Activated T-helper 1 cell treated with anti-CD3 and anti-CD28 coated beads, Interleukin-2, amount 50 U/mL, for 16 hours (primary cell): ENCODE results near the gene CD52.

Source experiments
- DNase-seq, 2 donors: peaks; one replicate each; pipeline ENCODE4 v3.0.0-alpha.2; 2020; ENCODE audit warnings: low read depth in 1 of 2, low spot score in 1 of 2

Gene CD52

GRCh38 chr1:26317612-26318337 lies at the start of gene CD52:
CD52 (plus strand) TSS chr1:26317958; CDS start chr1:26318018, 60 bp downstream.
- DNase-seq = peak; percentile 52 to 53

- no peak for DNase-seq
Measured at GRCh38 chr1:26268290-26269197, 49.2 kb upstream of the CD52 start.

- no peak for DNase-seq
Measured at GRCh38 chr1:26269198-26269550, 48.6 kb upstream of the CD52 start.

GRCh38 chr1:26274801-26275425 lies 42.8 kb upstream of the CD52 start:
- DNase-seq = no peak

- peak; percentile 52 to 63 for DNase-seq
Measured at GRCh38 chr1:26275580-26276431, 42.0 kb upstream of the CD52 start.

GRCh38 chr1:26276432-26276838 lies 41.3 kb upstream of the CD52 start:
- no peak for DNase-seq

GRCh38 chr1:26277261-26277661 lies 40.5 kb upstream of the CD52 start:
- DNase-seq = no peak

- DNase-seq = no peak
Measured at GRCh38 chr1:26277719-26278118, 40.0 kb upstream of the CD52 start.

GRCh38 chr1:26278303-26278702 lies 39.5 kb upstream of the CD52 start:
- no peak for DNase-seq

- no peak for DNase-seq
Measured at GRCh38 chr1:26278724-26279455, 38.9 kb upstream of the CD52 start.

- DNase-seq = peak; percentile 69 to 78
Measured at GRCh38 chr1:26279456-26280332, 38.1 kb upstream of the CD52 start, which contains the start of gene SH3BGRL3. SH3BGRL3 (plus strand) TSS chr1:26280086; CDS start chr1:26280156, 70 bp downstream.

- no peak for DNase-seq
Measured at GRCh38 chr1:26280333-26281042, 37.3 kb upstream of the CD52 start.

- DNase-seq = no peak
Measured at GRCh38 chr1:26281091-26281958, 36.4 kb upstream of the CD52 start.

GRCh38 chr1:26281971-26282370 lies 35.8 kb upstream of the CD52 start:
- no peak for DNase-seq

- no peak for DNase-seq
Measured at GRCh38 chr1:26282401-26282918, 35.3 kb upstream of the CD52 start.

- DNase-seq = no peak
Measured at GRCh38 chr1:26283279-26283853, 34.4 kb upstream of the CD52 start.
